G401 (cell line): Measurements from ENCODE around the gene PTPRM. TPM values are rescaled to one million over a fixed set of nuclear protein-coding genes. Genes with fewer than 3 reads are reported as not detected.

ENCODE experiments used
- DNase-seq: peaks from one replicate; pipeline ENCODE4 v3.0.0-alpha.2; 2015; ENCODE audit warnings: low spot score
- in situ Hi-C: cut with HindIII; loops from 2 replicates; pipeline ENCODE4 v1.10.0; 2016; ENCODE audit warnings: low sequenced_read_pairs, mixed read lengths
- total RNA-seq: library from RNA; depleted of rRNA; stranded (reverse); fragments of >200 nt; shearing (Covaris generic); gene quantifications from 2 replicates; pipeline ENCODE4 v1.2.3, GENCODE V29; 2014

Gene PTPRM
- total RNA-seq, 1 experiment from 2014 or later, result not detected

DNA sequence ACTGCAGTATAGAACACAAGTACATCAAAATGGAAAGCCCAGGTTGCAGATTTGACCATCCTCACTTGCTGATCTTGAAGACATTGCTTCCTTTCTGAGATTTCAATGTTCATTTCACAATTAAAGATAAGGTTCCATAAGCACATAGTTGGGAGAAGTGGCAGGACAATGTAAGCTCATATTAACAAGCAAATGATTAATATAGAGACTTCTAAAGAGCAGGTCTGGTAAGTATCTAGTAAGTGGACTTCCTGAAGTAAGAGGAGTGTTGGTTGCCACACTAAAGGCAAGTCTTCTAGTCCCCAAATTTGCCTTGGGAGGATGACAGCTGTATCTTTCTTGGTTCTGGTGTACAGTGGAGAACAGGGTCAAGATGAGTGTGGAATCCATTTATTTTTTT is 1.4 kb upstream of the PTPRM start:
- in situ Hi-C loops, result no loop called here
- no peak for DNase-seq

DNA sequence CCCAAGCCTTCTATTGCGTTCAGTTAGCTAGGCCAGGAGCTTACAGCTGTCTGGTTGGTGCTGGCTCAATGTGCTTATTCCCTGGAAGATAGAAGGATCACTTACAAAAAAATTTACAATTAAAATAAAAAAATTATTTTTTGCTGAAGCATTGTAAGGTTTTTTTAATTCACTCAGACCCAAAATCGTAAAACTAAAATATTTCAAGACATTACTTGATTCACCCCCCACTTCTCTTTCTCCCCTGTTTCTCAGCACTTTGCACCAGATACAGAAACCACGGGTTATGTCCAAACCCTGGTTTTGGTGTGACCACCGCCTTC is 911 bp upstream of the PTPRM start:
- in situ Hi-C loops, result no loop called here

DNA sequence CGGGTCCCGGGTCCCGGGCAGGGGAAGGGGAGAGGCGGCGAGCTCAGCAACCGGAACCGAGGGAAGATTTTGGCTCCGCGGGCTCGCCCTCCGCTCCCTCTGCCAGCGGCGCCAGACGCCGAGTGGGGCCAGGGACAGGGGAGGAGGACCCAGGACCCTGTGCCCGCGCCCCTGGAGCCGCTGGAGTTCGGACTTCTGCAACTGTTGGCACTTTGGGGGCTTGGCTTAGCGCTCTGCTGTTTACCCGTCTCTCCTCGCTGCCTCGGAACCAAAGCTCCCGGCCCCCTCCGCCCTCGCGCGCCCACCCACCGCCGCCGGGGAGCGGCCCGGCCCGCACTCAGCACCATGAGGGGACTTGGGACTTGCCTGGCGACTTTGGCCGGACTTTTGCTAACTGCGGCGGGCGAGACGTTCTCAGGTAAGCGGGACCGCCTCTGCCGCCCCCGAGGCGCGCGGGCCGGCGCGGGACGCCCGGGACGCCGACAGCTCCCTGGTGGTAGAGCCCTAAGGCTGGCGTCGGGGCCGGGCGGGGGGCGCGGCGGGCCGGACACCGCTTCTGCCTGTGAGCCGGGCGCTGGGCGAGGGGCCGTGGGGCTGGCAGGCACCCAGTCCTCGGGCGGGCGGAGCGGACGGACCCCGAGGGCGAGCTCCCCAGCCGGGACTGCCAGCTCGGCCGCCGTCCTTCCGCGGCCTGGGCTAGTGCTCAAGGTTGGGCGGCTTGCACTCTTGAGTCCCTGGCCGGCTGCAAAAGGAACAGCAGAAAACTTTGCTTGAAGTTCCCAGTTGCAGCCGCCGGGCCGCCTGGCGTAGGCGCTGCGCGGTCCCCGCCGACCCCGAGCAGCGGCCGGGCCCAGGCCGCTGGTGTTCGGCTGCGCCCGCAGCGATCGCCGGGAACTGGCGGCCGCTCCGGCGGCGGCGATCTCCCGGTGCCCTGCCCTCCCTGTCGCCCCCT is 634 bp downstream of the PTPRM start:
- in situ Hi-C loops, result no loop called here
- no peak for DNase-seq

More for the DNA sequence above, 911 bp upstream of the PTPRM start:
- no peak for DNase-seq

DNA sequence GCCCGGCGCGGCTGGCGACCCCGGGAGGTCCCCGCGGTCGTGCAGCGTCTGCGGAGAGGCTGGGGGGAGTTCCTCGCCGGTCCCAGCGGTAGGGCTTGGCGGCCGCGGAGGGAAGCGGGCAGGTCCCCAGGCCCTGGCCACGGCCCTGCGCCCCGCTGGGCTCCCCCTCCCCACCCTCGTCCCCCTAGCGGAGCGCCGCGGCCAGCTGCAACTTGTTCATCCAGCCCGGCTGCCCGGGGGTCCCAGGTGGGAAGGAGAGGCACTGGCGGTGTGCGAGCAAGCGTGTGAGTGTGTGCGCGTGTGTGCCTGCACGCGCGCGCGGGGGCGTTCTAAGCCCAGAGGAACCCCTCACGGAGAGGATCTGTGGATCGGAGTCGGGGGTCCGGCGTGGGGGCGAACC is 1.3 kb downstream of the PTPRM start:
- no peak for DNase-seq
- in situ Hi-C loops, result no loop called here

DNA sequence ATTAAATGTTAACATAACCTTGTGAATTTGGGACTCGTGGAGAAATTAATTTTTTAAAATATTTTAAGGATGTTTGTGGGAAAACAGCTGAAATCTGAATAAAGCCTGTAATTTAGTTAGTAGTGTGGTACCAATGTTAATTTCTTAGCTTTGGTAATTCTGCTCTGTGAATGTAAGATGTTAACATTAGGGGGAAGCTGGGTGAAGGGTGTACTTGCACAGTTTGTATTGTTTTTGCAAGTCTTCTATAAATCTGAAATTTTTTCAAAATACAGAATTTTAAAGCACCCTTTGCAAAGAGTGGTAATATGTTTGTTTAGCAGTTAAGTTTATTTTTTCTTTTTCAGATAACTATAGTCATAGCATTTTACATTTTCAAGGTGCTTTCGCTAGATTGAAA is 4.5 kb downstream of the PTPRM start:
- DNase-seq, result no peak
- in situ Hi-C loops, result no loop called here

DNA sequence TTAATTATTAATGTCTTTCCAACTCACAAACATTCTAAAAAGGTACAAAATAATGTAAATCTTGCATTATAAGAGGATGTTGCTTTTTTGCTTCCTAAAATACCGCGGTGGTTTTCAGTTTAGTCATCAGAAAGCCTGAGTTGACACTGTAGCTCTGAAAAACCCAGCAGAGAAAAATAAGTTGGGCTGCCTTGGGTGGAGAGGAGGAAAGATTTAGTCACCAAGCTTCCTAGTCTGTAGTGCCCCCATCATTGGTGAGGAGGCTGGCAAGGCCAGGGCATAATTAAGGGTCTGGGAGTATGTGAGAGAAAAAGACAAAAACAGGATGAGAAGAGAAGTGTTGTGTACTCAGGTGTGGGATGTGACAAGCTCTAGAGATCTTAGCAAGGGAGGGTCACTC is 5.7 kb downstream of the PTPRM start:
- in situ Hi-C loops, result no loop called here
- DNase-seq, result no peak

DNA sequence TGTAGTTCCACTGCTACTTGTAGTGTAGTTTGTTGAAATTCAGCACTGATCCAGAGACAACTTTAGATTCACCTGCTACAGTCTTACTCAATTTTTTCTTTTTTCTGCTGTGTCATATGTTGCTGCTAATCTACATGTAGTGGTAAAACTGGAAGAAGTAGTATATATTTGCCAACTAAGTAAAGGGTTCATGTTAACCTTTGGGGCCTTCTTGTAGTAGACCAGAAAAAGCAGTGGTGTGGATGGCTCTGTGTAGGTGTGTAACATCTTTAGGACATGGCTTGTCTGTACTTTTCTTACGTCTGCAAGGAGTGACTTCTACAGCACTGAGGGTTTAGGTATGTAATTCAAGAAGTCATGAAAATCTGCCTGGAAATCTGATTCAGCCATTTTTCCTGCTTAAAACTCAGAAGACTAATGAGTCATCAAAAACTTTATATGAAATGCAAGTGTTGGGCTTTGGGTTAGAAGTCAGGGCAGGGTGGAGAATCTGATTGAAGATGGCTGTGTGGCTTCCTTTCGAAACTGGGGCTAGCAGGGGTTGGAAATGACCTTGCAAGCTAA is 8.4 kb downstream of the PTPRM start:
- DNase-seq, result no peak

DNA sequence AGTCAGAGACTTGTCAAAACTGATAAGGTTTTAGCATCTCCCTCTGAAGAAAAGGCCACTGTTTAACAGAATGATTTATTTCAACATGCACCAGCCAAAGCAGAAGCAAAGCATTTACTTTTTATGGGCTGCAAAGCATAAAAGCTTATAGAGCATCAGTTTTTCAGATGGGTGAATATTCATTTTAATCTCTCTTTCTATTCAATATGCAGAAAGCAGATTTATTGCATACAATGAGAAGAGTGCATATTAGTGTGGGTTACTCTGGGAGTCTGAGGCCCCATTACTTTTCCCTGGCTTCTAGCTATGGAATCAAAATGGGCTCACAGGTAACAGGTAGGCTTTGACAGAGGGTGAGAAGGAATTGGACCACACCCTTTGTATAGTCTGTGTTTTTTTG is 9.0 kb downstream of the PTPRM start:
- DNase-seq, result no peak
- in situ Hi-C loops, result no loop called here

More for the DNA sequence above, 8.4 kb downstream of the PTPRM start:
- in situ Hi-C loops, result no loop called here

DNA sequence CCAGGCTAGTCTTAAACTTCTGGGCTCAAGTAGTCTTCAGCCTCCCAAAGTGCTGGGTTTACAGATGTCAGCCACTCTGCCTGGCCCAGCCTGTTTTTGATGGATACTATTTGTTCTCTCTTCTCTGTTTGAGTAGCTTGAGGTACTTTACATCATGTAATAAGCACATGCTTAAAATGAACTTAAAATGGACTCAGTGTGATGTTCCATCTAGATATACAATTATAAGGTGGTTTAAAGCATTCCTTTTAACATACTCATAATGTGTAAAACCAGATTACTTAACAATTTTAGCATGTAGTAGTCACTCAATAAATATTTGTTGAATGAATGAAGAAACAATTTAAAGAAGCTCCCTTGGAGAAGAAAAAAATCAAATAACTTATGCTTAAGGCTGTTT is 9.6 kb downstream of the PTPRM start:
- DNase-seq, result no peak
- in situ Hi-C loops, result no loop called here

DNA sequence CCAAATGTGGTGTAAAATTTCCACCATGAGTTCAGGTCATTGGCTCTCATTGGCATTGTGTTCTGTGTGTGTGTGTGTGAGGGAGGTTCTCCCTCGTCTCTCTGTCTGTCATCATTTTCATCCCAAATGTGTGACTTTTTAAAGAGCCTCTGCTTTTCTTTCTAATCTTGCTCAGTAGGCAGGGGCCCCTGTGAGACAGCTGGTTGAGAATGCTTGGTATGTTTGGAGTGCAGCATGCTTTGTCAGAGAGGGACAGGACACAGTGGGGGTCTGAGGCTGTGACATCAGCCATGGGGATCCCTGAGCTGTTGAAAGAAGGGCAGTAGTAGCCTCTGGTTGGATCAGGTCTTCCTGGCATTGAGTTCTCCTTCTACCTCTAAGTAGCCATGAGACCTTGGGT is 10.6 kb downstream of the PTPRM start:
- in situ Hi-C loops, result no loop called here
- no peak for DNase-seq

DNA sequence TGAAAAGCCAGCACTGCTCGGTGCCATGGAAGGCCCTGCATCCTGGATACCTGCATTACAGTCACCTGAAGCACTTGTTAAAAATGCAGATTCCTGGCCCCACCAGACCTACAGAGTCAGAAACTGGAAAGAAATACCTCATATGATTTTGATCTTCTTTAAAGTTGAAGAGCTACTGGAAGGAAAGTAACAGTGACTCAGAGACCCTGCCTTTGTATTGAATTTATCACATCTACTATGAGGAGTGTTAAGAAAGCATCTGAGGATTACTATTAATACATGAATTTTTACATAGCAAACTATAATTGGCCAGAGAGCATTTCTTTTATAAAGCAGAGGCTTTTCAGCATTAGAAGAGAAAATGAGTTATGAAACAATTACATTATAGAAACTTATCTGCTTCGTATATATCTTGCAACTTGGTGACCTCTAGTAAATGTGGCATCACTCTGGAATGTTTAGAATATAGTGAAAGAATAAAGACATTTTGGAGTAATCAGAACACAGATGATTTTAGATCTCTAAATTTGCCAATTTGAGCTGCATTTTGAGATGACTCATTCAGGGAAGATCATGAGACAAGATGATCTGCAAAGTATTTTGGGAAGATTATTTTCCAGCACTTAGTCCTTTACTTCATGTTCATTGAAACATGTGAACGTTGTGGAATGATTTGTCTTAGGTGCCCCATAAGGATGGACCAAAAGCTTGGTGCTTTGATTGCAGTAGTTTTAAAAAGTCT is 12.2 kb downstream of the PTPRM start:
- in situ Hi-C loops, result no loop called here
- DNase-seq, result no peak

DNA sequence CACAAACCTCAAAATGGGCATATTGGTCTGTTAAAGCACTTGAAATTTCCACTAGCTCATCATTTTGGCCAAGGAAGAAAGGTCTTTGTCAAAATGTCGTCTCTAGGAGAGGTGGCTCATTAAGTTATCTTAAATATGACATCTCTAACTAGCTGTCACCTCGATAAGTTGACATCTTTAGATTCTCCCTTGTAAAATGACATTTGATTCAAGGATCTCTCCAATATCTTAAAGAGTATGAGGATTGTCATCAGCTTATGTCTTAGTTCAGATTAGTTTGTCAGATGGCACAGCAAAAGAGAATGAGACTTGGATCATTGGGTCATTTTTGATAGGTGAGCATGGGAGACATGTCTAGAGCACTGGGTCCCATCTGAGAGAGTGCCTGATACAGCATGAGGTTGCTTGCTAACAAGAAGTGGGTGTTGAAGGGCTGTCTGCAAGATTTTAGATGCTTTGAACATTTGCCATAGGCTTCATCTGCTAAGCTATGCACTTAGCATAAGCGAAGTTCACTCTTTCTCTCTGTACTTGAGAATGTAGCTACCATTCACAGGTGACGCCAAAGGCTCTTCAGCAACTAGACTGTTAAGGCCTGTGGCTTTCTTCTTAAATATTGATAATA is 12.9 kb downstream of the PTPRM start:
- in situ Hi-C loops, result no loop called here
- DNase-seq, result no peak

DNA sequence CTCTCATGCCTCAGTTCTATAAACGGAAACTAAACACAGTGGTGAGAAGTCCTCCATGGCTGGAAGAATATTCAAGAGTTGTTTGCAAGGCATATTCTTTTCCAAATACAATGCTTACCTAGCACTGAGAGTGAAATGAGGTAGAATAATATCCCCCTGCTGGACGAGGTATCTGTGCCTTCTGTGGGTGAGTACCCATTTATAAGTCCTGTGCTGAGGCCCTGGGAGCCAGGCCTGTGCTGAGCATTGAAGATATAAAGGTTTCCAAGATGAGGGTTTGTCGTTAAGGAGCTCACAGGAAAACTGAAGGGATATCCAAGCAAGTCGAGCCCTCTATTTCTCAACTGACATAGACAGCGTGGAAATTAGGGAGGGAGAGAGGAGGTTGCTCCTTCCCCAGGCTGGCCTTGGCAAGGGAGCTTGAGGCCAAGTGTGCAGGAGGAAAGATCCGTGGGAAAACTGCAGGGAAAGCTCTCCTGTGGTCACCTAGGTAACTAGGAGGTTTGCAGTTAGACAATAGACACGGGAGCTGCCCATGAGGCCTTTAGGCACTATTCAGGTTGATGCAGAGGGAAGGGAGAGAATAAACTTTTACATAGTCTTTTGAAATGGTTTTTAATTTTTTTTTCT is 17.6 kb downstream of the PTPRM start:
- in situ Hi-C loops, result no loop called here
- DNase-seq, result no peak

DNA sequence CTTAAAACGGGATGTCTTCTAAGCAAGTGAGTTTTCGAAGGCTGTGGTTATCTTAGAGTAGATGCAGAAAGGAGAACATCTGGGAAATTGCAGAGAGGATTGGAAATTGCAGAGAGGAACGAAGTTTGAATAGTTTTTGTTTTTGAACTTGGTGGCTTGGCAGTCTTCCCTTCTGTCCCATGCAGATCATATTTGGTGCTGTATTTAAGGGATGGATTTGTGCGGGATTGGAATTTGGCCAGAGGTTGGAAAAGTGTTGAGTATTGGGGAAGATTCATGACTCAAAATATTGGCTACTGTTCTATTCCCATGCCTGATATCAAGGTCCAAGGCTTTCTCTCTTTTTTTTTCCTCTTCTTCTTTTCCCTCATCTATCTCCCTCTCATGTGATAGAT is 18.2 kb downstream of the PTPRM start:
- DNase-seq, result no peak
- in situ Hi-C loops, result no loop called here

DNA sequence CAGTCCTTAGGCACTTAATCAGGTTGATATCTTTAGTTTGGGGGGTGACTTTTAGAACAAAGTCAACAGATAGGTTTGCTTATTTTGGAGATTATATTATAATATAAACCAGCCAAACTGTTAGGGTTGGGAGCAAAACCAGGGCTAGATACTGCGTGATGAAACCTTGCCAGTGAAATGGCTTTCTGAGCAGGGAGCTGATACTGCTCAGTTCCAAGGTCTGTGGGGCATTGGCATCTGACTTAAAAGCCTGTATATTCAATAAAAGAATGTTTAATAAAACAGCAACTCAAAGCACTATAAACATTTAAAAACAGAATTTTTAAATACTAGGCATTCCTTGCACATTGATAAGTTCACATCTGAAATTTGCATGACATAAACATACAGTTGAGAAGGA is 19.3 kb downstream of the PTPRM start:
- DNase-seq, result no peak
- in situ Hi-C loops, result no loop called here

DNA sequence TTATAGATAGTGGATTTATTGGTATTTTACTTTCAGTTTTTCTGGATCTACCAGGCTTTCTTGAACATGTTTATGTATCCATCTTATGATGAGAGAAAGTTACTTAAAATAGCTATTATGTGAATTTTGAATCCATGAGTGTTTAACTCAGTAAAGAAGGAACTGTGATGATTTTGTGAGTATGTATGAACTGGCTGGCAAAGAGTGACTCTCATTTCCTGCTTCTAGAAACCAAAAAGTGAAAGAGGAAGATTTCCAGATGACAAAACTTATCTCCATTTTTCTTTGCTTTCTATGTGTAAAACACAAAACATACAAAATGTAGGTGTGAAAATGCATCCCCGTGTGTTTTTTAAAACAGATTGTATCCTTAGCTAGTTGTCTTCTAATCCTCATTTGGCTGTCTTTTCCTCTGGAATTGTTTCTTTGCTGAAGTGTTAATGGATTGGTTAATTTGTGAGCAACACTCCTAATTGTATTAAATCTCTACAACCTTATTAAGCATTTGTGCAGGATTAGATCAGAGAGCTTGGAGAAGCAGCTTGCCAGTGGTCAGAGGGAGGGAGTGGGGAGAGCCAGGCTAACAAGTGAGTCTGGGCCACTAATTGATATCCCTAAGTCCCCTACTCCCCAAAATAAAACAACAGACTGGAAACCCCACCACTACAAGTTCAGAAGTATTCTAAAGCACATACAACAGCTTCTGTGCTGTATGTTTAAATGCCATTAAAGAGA is 23.9 kb downstream of the PTPRM start:
- in situ Hi-C loops, result no loop called here
- DNase-seq, result no peak

DNA sequence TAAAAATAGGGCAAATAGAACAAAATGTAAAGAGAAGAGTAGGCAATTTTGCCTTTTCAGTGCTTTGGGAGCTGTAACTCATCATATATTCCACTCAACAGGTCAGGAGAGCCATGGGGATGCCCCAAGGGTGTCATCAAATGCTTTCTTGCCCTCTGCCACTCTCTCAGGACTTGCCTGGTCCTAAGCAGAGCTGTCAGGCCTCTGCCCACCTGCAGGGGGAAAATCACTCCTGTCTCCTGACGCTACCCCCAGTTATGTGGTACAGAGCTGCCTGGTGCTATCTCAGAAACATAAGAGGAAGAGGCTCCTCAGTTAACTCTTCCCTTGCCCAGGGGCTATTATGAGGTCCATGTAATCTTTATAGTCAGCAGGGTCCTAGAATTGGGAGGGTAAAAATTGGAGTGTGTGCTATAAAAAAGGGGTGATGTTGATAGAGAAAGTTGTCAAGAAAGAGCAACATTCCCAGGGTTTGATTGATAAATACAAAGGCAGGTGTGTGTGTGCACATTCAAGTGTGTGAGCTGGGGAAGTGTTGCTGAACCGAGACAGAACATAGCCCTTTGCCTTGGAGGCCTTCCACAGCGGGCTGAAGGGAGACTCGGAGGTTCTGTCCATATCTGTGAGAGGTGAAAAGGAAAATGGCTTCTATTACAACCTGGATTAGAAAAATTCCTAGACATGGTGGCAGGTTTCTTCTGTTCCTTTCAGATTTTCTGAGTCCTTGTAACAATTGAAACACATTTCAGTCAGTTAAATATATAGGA is 25.4 kb downstream of the PTPRM start:
- DNase-seq, result no peak
- in situ Hi-C loops, result no loop called here

DNA sequence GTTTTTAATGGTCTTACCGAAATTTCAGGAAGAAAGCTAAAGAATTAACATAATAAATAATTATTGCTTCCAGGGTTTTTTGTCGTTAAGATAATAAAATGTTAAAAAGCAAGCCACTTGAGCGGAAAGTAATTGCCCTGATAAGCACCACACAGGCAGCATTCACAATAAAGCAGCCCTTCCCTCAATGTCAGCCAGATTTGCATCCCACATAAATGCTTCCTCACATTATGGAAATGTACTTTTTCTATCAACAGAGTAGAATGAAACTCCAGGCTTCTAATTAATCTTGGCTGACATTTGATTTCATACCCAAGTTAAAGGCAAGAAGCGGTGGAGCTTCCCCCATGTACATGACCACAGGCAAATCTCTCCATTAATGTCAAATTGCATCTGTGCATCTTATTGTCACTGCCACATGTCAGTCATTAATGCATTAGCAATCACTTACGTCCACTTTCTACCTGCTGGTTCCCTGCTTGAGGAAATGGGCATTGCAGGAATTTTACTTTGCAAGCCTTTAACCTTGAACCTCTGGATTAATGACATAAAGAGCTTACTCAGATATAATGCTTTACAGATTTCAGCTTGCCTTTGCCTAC is 26.2 kb downstream of the PTPRM start:
- in situ Hi-C loops, result no loop called here
- DNase-seq, result no peak
